IPS DF 4.7 (cell line): ENCODE results near the gene ATP8A2.
"Not testable (repeated sequence)": the region's sequence is repeated elsewhere in the genome, so short reads cannot be mapped to it uniquely, and the experiment has no call there.

Experiments
- DNase-seq: peaks from one replicate; pipeline ENCODE4 v3.0.0-alpha.2; 2013; ENCODE audit warnings: low spot score; ENCODE audit errors: extremely low read depth

The ATP8A2 gene

GRCh38 chr13:25796474-25796873, 424.7 kb downstream of the ATP8A2 start:
- no peak for DNase-seq

GRCh38 chr13:25798998-25799397, 427.2 kb downstream of the ATP8A2 start:
- no peak for DNase-seq

- no peak for DNase-seq
These were observed 428.7 kb downstream of the ATP8A2 start for GRCh38 chr13:25800523-25800922.

GRCh38 chr13:25802579-25802978, 430.8 kb downstream of the ATP8A2 start:
- DNase-seq: no peak

- DNase-seq: no peak
These were observed 431.9 kb downstream of the ATP8A2 start for GRCh38 chr13:25803641-25804040.

- no peak for DNase-seq
These were observed 434.6 kb downstream of the ATP8A2 start for GRCh38 chr13:25806264-25806974.

- DNase-seq: no peak
These were observed 435.8 kb downstream of the ATP8A2 start for GRCh38 chr13:25807562-25807961.

- DNase-seq: no peak
These were observed 439.7 kb downstream of the ATP8A2 start for GRCh38 chr13:25811506-25811905.

GRCh38 chr13:25816239-25816638, 444.5 kb downstream of the ATP8A2 start:
- no peak for DNase-seq

- DNase-seq: no peak
These were observed 448.2 kb downstream of the ATP8A2 start for GRCh38 chr13:25819856-25820530.

- DNase-seq: no peak
These were observed 450.0 kb downstream of the ATP8A2 start for GRCh38 chr13:25821776-25822175.

GRCh38 chr13:25827221-25827620, 455.4 kb downstream of the ATP8A2 start:
- DNase-seq: not testable (repeated sequence)

GRCh38 chr13:25827831-25828465, 456.2 kb downstream of the ATP8A2 start:
- DNase-seq: no peak

GRCh38 chr13:25833761-25834160, 462.0 kb downstream of the ATP8A2 start:
- DNase-seq: no peak

- no peak for DNase-seq
These were observed 465.0 kb downstream of the ATP8A2 start for GRCh38 chr13:25836574-25837336.

GRCh38 chr13:25839371-25839770, 467.6 kb downstream of the ATP8A2 start:
- no peak for DNase-seq

- DNase-seq: no peak
These were observed 468.5 kb downstream of the ATP8A2 start for GRCh38 chr13:25840261-25840660.

- no peak for DNase-seq
These were observed 469.2 kb downstream of the ATP8A2 start for GRCh38 chr13:25840931-25841330.

- no peak for DNase-seq
These were observed 471.9 kb downstream of the ATP8A2 start for GRCh38 chr13:25843692-25844091.

- DNase-seq: no peak
These were observed 473.0 kb downstream of the ATP8A2 start for GRCh38 chr13:25844559-25845434.
